HEK293T (cell line): Measurements from ENCODE around the gene BCAS1.

Experiments used
- ARNT ChIP-seq: fragments of 450-650 bp; IDR thresholded peaks from 2 replicates; pipeline ENCODE4 v1.6.1; 2017; ENCODE audit warnings: mild to moderate bottlenecking
- CTBP1 ChIP-seq: fragments of 450-650 bp; IDR thresholded peaks from 2 replicates; pipeline ENCODE4 v1.6.1; 2016; ENCODE audit warnings: borderline replicate concordance
- ELF4 ChIP-seq: fragments of 450-650 bp; IDR thresholded peaks from 2 replicates; pipeline ENCODE4 v1.6.1; 2017; ENCODE audit warnings: antibody characterized with exemption
- FOXA1 ChIP-seq: fragments of 450-650 bp; IDR thresholded peaks from 2 replicates; pipeline ENCODE4 v1.6.1; 2016; ENCODE audit warnings: mild to moderate bottlenecking
- FOXK2 ChIP-seq: fragments of 450-650 bp; IDR thresholded peaks from 2 replicates; pipeline ENCODE4 v1.6.1; 2016; ENCODE audit warnings: mild to moderate bottlenecking
- FOXM1 ChIP-seq: fragments of 450-650 bp; IDR thresholded peaks from 2 replicates; pipeline ENCODE4 v1.6.1; 2017; ENCODE audit warnings: mild to moderate bottlenecking, borderline replicate concordance
- NFRKB ChIP-seq: fragments of 450-650 bp; IDR thresholded peaks from 2 replicates; pipeline ENCODE4 v1.6.1; 2016; ENCODE audit warnings: mild to moderate bottlenecking, moderate library complexity
- SP1 ChIP-seq: fragments of 450-650 bp; IDR thresholded peaks from 2 replicates; pipeline ENCODE4 v1.6.1; 2017
- SUZ12 ChIP-seq: fragments of 450-650 bp; IDR thresholded peaks from 2 replicates; pipeline ENCODE4 v1.6.1; 2016; ENCODE audit warnings: mild to moderate bottlenecking
- ZNF384 ChIP-seq: fragments of 450-650 bp; IDR thresholded peaks from 2 replicates; pipeline ENCODE4 v1.6.1; 2016

DNA sequence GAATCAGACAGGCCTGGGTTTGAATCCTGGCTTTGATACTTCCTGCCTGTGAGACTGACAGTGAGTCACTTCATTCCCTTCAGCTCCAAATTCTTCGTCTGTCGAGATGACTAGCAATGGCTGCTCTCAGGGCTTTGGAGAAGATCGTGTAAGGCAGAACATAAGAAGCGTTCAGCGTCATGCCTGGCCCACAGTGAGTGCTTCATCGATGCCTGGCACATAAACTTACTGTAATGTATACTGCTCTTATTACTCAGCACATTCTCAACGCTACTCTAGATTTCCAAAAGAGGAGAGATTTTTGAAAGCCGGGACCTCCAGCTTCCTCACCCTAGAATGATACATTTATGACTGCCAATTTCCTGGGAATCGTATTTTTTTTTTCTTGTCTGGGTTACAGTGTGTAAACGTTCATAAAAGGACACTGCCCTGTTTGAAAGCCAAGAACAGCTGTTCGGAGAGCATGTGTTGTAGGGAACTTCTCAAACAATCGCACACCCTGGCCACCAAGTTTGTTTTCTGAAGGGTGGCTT is 16.2 kb upstream of the BCAS1 start:
- TF ChIP-seq SP1 = no peak
- TF ChIP-seq FOXK2 = no peak
- TF ChIP-seq FOXA1 = no peak
- TF ChIP-seq FOXM1 = no peak
- TF ChIP-seq CTBP1 = no peak
- TF ChIP-seq ARNT = no peak
- TF ChIP-seq ZNF384 = no peak
- no peak for TF ChIP-seq ELF4
- no peak for TF ChIP-seq SUZ12
- TF ChIP-seq NFRKB = no peak
